H9 (cell line): Measurements from ENCODE around the gene FRMD4B. TPM values are rescaled to one million over a fixed set of nuclear protein-coding genes. Genes with fewer than 3 reads are reported as not detected.

Experiments
- DNase-seq: peaks from one replicate; pipeline ENCODE4 v3.0.0-alpha.2; 2017
- H2AFZ ChIP-seq: one replicate; pipeline ENCODE4 v1.6.1; 2013; ENCODE audit warnings: mild to moderate bottlenecking, low read length, control low read depth, moderate library complexity
- H2AK5ac ChIP-seq: 2 replicates; pipeline ENCODE4 v1.6.1; 2013; ENCODE audit warnings: low read length, control low read depth, mixed read lengths; ENCODE audit not compliant: insufficient read length
- H2BK120ac ChIP-seq: one replicate; pipeline ENCODE4 v1.6.1; 2013; ENCODE audit warnings: low read depth, mild to moderate bottlenecking, low read length, control low read depth, inconsistent platforms; ENCODE audit not compliant: poor library complexity, severe bottlenecking
- H2BK12ac ChIP-seq: 2 replicates; pipeline ENCODE4 v1.6.1; 2013; ENCODE audit warnings: low read length, control low read depth, mixed read lengths, low read depth; ENCODE audit not compliant: insufficient read length
- H2BK15ac ChIP-seq: 2 replicates; pipeline ENCODE4 v1.6.1; 2013; ENCODE audit warnings: low read depth, low read length, control low read depth
- H2BK20ac ChIP-seq: one replicate; pipeline ENCODE4 v1.6.1; 2013; ENCODE audit warnings: low read depth, mild to moderate bottlenecking, low read length, control low read depth, inconsistent platforms; ENCODE audit not compliant: poor library complexity, severe bottlenecking
- H2BK5ac ChIP-seq: 2 replicates; pipeline ENCODE4 v1.6.1; 2013; ENCODE audit warnings: low read length, control low read depth, mixed read lengths; ENCODE audit not compliant: insufficient read length
- H3K14ac ChIP-seq: 2 replicates; pipeline ENCODE4 v1.6.1; 2013; ENCODE audit warnings: low read length, control low read depth; ENCODE audit not compliant: insufficient read depth
- H3K18ac ChIP-seq: 2 replicates; pipeline ENCODE4 v1.6.1; 2013; ENCODE audit warnings: low read depth, mild to moderate bottlenecking, mixed read lengths, low read length, control low read depth; ENCODE audit not compliant: insufficient read length
- H3K23ac ChIP-seq: 2 replicates; pipeline ENCODE4 v1.6.1; 2013; ENCODE audit warnings: low read length, control low read depth, mixed read lengths, low read depth; ENCODE audit not compliant: insufficient read length
- H3K23me2 ChIP-seq: 2 replicates; pipeline ENCODE4 v1.6.1; 2013; ENCODE audit warnings: low read depth, mild to moderate bottlenecking, mixed read lengths, low read length, control low read depth; ENCODE audit not compliant: insufficient read length, poor library complexity, severe bottlenecking
- H3K27ac ChIP-seq: 2 replicates; pipeline ENCODE4 v1.5.1; 2013; ENCODE audit warnings: low read length, control low read depth, mixed read lengths, low read depth; ENCODE audit not compliant: insufficient read length
- H3K27me3 ChIP-seq: 2 replicates; pipeline ENCODE4 v1.6.1; 2013; ENCODE audit warnings: low read length, control low read depth, inconsistent platforms; ENCODE audit not compliant: insufficient read depth
- H3K4ac ChIP-seq: 2 replicates; pipeline ENCODE4 v1.6.1; 2013; ENCODE audit warnings: low read depth, mild to moderate bottlenecking, control low read depth, inconsistent platforms, low read length, moderate library complexity
- H3K4me1 ChIP-seq: 2 replicates; pipeline ENCODE4 v1.6.1; 2013; ENCODE audit warnings: low read length, control low read depth, inconsistent platforms; ENCODE audit not compliant: insufficient read depth
- H3K4me2 ChIP-seq: 2 replicates; pipeline ENCODE4 v1.6.1; 2013; ENCODE audit warnings: low read length, control low read depth, mixed read lengths; ENCODE audit not compliant: insufficient read length, insufficient read depth
- H3K56ac ChIP-seq: 2 replicates; pipeline ENCODE4 v1.6.1; 2013; ENCODE audit warnings: low read depth, mild to moderate bottlenecking, mixed read lengths, low read length, control low read depth; ENCODE audit not compliant: insufficient read length
- H3K79me1 ChIP-seq: 2 replicates; pipeline ENCODE4 v1.6.1; 2013; ENCODE audit warnings: low read depth, mild to moderate bottlenecking, moderate library complexity, low read length, control low read depth, inconsistent platforms; ENCODE audit not compliant: insufficient read depth, poor library complexity, severe bottlenecking
- H3K79me2 ChIP-seq: 2 replicates; pipeline ENCODE4 v1.6.1; 2013; ENCODE audit warnings: low read length, control low read depth, inconsistent platforms; ENCODE audit not compliant: insufficient read depth
- H3K9ac ChIP-seq: 2 replicates; pipeline ENCODE4 v1.6.1; 2013; ENCODE audit warnings: low read length, control low read depth, mixed read lengths; ENCODE audit not compliant: insufficient read length; ENCODE audit errors: extremely low read depth
- H3K9me3 ChIP-seq: one replicate; pipeline ENCODE4 v1.6.1; 2013; ENCODE audit warnings: low read depth, low read length, inconsistent platforms; ENCODE audit not compliant: control insufficient read depth
- H3T11ph ChIP-seq: one replicate; pipeline ENCODE4 v1.6.1; 2013; ENCODE audit warnings: mild to moderate bottlenecking, low read length, control low read depth, inconsistent platforms
- H4K20me1 ChIP-seq: one replicate; pipeline ENCODE4 v1.6.1; 2013; ENCODE audit not compliant: control insufficient read depth, insufficient read length, insufficient read depth
- H4K5ac ChIP-seq: 2 replicates; pipeline ENCODE4 v1.6.1; 2013; ENCODE audit warnings: low read depth, mild to moderate bottlenecking, mixed read lengths, low read length, control low read depth; ENCODE audit not compliant: insufficient read length
- H4K8ac ChIP-seq: replicated peaks from 2 replicates; pipeline ENCODE4 v1.6.1; 2013; ENCODE audit warnings: low read length, control low read depth, mixed read lengths, low read depth; ENCODE audit not compliant: insufficient read length
- H4K91ac ChIP-seq: 2 replicates; pipeline ENCODE4 v1.6.1; 2013; ENCODE audit warnings: low read depth, mild to moderate bottlenecking, moderate library complexity, mixed read lengths, low read length, control low read depth; ENCODE audit not compliant: insufficient read length
- H3K27ac Mint-ChIP-seq, 3 experiments: 2 replicates in 2 of 3; 3 replicates in 1 of 3; pipeline ENCODE4 v1.8.0; 2020 to 2021; ENCODE audit warnings: mixed read lengths in 3 of 3, mild to moderate bottlenecking in 1 of 3, moderate library complexity in 1 of 3
- H3K27me3 Mint-ChIP-seq: 2 replicates; pipeline ENCODE4 v1.8.0; 2021; ENCODE audit warnings: low read depth, mild to moderate bottlenecking, moderate library complexity, mixed read lengths
- H3K36me3 Mint-ChIP-seq, 3 experiments: 2 replicates in 2 of 3; 3 replicates in 1 of 3; pipeline ENCODE4 v1.8.0; 2020 to 2021; ENCODE audit warnings: low read depth in 3 of 3, mixed read lengths in 3 of 3; ENCODE audit not compliant: insufficient read depth in 1 of 3
- H3K4me1 Mint-ChIP-seq, 2 experiments: 2 replicates each; pipeline ENCODE4 v1.8.0; 2020; ENCODE audit warnings: mixed read lengths in 2 of 2
- H3K4me3 Mint-ChIP-seq, 2 experiments: 2 replicates in 1 of 2; 3 replicates in 1 of 2; pipeline ENCODE4 v1.8.0; 2020 to 2021; ENCODE audit warnings: mild to moderate bottlenecking in 2 of 2, mixed read lengths in 2 of 2, moderate library complexity in 1 of 2
- H3K9me3 Mint-ChIP-seq, 2 experiments: 2 replicates in 1 of 2; 3 replicates in 1 of 2; pipeline ENCODE4 v1.8.0; 2020; ENCODE audit warnings: mild to moderate bottlenecking in 2 of 2, mixed read lengths in 2 of 2, moderate library complexity in 1 of 2
- WGBS: extraction: QIAGEN DNeasy Blood & Tissue Kit; methylation state at CpG from one replicate; pipeline ENCODE4 v1.1.7; 2013; ENCODE audit warnings: missing lambda C conversion rate, low lambda C conversion rate, mixed read lengths; ENCODE audit not compliant: insufficient read length; ENCODE audit errors: extremely low coverage; 5-methylcytosine and 5-hydroxymethylcytosine counted together
- total RNA-seq: library from RNA; stranded (reverse); gene quantifications from 2 replicates; pipeline ENCODE4 v1.2.1, GENCODE V29; 2021
- TF ChIP-seq, protein P1 (sequence below): fragments of 200-600 bp; sonication (generic); conservative IDR thresholded peaks from 3 replicates; pipeline ENCODE4 v1.8.0; 2021; ENCODE audit warnings: antibody characterized with exemption, mild to moderate bottlenecking

The FRMD4B gene
- total RNA-seq, 1 experiment from 2014 or later = 3.4 TPM

GRCh38 chr3:69339760-69340159 is 46.1 kb downstream of the FRMD4B start:
- Histone ChIP-seq H3K79me2 (no peaks in the 10 kb centered on the region), H3K4ac (no peak overlapping the region), H3K23me2 (no peaks in the 10 kb centered on the region), H3K18ac (no peak overlapping the region), H3K27me3 (no peaks in the 10 kb centered on the region), H3K56ac (no peak overlapping the region), H2AK5ac (no peak overlapping the region), H3K23ac (no peak overlapping the region), H2AFZ (no peak overlapping the region), H4K91ac (no peak overlapping the region), H3K9ac (no peak overlapping the region), H2BK20ac (no peak overlapping the region), H4K5ac (no peak overlapping the region), H3K27ac (no peak overlapping the region), H3K79me1 (no peaks in the 10 kb centered on the region), H4K8ac (no peak overlapping the region), H2BK120ac (no peak overlapping the region), H3K14ac (no peak overlapping the region), H2BK15ac (no peak overlapping the region), H3K4me1 (peaks cover 5% of the 10 kb centered on the region; the same call in 1 of the 2 replicates), H2BK5ac (no peak overlapping the region), H2BK12ac (no peak overlapping the region), H4K20me1 (no peaks in the 10 kb centered on the region), H3K9me3 (no peaks in the 10 kb centered on the region), H3K4me2 (no peak overlapping the region), H3T11ph (no peak overlapping the region)
- H3K4me1 Mint-ChIP-seq = peaks cover 6 to 12% of the 10 kb centered on the region in 2 experiments
- no peak for DNase-seq
- peaks cover 2 to 3% (median 2%) of the 10 kb centered on the region in 3 experiments; a peak in 3 of 7 replicates for H3K36me3 Mint-ChIP-seq
- no peak overlapping the region for H3K4me3 Mint-ChIP-seq
- peaks cover 7 to 8% of the 10 kb centered on the region in 2 experiments for H3K9me3 Mint-ChIP-seq
- WGBS = no CpG with 5 or more reads among the region's 1 CpG
- H3K27me3 Mint-ChIP-seq = no peaks in the 10 kb centered on the region; the same call in 1 of the 2 replicates
- H3K27ac Mint-ChIP-seq = no peak overlapping the region
- TF ChIP-seq, protein P1, sequence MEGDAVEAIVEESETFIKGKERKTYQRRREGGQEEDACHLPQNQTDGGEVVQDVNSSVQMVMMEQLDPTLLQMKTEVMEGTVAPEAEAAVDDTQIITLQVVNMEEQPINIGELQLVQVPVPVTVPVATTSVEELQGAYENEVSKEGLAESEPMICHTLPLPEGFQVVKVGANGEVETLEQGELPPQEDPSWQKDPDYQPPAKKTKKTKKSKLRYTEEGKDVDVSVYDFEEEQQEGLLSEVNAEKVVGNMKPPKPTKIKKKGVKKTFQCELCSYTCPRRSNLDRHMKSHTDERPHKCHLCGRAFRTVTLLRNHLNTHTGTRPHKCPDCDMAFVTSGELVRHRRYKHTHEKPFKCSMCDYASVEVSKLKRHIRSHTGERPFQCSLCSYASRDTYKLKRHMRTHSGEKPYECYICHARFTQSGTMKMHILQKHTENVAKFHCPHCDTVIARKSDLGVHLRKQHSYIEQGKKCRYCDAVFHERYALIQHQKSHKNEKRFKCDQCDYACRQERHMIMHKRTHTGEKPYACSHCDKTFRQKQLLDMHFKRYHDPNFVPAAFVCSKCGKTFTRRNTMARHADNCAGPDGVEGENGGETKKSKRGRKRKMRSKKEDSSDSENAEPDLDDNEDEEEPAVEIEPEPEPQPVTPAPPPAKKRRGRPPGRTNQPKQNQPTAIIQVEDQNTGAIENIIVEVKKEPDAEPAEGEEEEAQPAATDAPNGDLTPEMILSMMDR = no peak
